GM10248 (cell line): Measurements from ENCODE around the gene PLET1.

ENCODE experiments used
- CTCF ChIA-PET: fragments of 300-600 bp; sonication (Branson Sonifier 250); formaldehyde crosslinking; extraction: SDS; loops from one replicate; lab custom pipeline; 2021; ENCODE audit warnings: antibody characterized with exemption; lab: Yijun Ruan, JAX
- POLR2A ChIA-PET: fragments of 350-650 bp; sonication (Branson Sonifier 250); formaldehyde crosslinking; extraction: SDS; loops from one replicate; lab custom pipeline; 2020; ENCODE audit warnings: antibody characterized with exemption; lab: Yijun Ruan, JAX
- DNase-seq: peaks from one replicate; pipeline ENCODE4 v3.0.0; 2012; ENCODE audit errors: extremely low spot score
- TF ChIP-seq, protein P1 (sequence below): IDR thresholded peaks from 2 replicates; pipeline ENCODE4 v1.5.1; 2012; ENCODE audit warnings: mild to moderate bottlenecking, low read depth; ENCODE audit errors: extremely low read depth, missing control alignments, control extremely low read depth

The PLET1 gene

GRCh38 chr11:112294688-112295340 is 34.2 kb upstream of the PLET1 start:
- TF ChIP-seq, protein P1, sequence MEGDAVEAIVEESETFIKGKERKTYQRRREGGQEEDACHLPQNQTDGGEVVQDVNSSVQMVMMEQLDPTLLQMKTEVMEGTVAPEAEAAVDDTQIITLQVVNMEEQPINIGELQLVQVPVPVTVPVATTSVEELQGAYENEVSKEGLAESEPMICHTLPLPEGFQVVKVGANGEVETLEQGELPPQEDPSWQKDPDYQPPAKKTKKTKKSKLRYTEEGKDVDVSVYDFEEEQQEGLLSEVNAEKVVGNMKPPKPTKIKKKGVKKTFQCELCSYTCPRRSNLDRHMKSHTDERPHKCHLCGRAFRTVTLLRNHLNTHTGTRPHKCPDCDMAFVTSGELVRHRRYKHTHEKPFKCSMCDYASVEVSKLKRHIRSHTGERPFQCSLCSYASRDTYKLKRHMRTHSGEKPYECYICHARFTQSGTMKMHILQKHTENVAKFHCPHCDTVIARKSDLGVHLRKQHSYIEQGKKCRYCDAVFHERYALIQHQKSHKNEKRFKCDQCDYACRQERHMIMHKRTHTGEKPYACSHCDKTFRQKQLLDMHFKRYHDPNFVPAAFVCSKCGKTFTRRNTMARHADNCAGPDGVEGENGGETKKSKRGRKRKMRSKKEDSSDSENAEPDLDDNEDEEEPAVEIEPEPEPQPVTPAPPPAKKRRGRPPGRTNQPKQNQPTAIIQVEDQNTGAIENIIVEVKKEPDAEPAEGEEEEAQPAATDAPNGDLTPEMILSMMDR, result no peak
- CTCF ChIA-PET, result interaction anchor here (1.2 to 3.3 kb wide), 4 partner anchors 8 to 995 kb away, joined by 3 to 22 read pairs (median 5); no protein-coding TSS in a partner anchor
- DNase-seq, result no peak

GRCh38 chr11:112293614-112294013 is 33.0 kb upstream of the PLET1 start:
- no peak for DNase-seq
- POLR2A ChIA-PET, result no interaction called here
- TF ChIP-seq, protein P1, result no peak
- CTCF ChIA-PET, result interaction anchor here (1.4 to 3.3 kb wide), 3 partner anchors 13 to 996 kb away, joined by 3 to 22 read pairs (median 6); no protein-coding TSS in a partner anchor

More at GRCh38 chr11:112294688-112295340, 34.2 kb upstream of the PLET1 start:
- POLR2A ChIA-PET, result no interaction called here

GRCh38 chr11:112292785-112293407 is 32.2 kb upstream of the PLET1 start:
- CTCF ChIA-PET, result interaction anchor here (2.0 to 3.3 kb wide), 2 partner anchors 12 to 997 kb away, joined by 7 to 22 read pairs; no protein-coding TSS in a partner anchor
- no peak for DNase-seq
- POLR2A ChIA-PET, result no interaction called here
- TF ChIP-seq, protein P1, result no peak

DNA sequence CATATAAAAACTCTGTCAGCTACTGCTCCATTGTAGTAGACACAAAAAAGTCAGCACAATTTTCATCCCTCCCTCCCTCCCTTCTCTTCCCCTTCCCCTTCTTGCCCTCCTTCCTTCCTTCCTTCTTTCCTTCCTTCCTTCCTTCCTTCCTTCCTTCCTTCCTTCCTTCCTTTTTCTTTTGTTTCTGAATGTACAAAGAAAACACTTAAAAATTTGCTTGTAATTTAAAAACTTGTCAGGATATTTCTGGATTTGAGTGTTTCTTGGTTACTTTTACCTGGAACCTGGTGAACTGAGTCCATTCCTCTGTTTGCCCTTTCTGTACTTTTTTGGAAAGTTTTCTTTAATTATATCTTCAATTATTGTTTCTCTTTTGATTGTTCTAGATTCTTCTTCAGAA is 31.5 kb upstream of the PLET1 start:
- CTCF ChIA-PET, result interaction anchor here (2.0 kb wide), 1 partner anchor 997 kb away, joined by 7 read pairs; no protein-coding TSS in a partner anchor
- POLR2A ChIA-PET, result no interaction called here
- TF ChIP-seq, protein P1, result no peak
- no peak for DNase-seq

DNA sequence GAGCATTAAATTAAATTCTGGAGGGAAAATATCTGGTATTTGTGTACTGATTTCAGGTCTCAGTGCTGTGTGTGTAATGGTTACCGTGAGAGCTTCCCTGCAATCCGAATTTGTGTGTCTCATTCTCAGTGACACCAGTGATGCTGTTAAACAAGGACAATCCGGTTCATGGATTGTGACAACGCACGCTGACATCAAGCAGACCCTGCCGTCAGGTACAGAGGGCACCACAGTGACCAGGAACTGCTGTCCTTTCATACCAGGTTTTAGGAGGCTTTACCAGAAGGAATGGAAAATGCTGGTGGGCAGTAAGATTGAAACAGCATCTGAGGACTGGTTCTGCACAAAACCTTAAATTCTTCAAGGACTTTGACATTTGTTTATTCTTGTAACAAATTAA is 30.5 kb upstream of the PLET1 start:
- ChIA-PET CTCF (interaction anchor here (2.0 kb wide), 1 partner anchor 998 kb away, joined by 7 read pairs; no protein-coding TSS in a partner anchor), POLR2A (no interaction called here)
- TF ChIP-seq, protein P1, result no peak
- DNase-seq, result no peak

DNA sequence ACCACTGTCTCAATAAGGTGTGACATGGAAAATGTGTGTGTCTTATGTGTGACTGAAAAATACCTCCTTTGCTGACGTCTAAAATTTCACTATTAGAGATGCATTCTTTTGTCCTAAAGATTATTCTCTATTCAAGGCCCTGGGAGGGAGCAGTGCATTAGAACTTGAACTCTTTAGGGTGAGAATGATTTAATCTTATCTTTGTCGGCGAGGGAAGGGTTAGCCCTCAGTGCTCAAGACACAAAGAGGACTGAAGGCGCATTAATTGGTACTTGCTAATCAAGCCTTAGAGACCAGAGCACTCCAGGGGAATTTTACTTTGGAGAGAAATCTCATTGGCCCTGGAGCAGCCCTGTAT is 29.8 kb upstream of the PLET1 start:
- ChIA-PET CTCF (interaction anchor here (2.0 kb wide), 1 partner anchor 999 kb away, joined by 7 read pairs; no protein-coding TSS in a partner anchor), POLR2A (no interaction called here)
- DNase-seq, result no peak
- TF ChIP-seq, protein P1, result no peak
